ENCODE results near the gene GADL1.

DNA sequence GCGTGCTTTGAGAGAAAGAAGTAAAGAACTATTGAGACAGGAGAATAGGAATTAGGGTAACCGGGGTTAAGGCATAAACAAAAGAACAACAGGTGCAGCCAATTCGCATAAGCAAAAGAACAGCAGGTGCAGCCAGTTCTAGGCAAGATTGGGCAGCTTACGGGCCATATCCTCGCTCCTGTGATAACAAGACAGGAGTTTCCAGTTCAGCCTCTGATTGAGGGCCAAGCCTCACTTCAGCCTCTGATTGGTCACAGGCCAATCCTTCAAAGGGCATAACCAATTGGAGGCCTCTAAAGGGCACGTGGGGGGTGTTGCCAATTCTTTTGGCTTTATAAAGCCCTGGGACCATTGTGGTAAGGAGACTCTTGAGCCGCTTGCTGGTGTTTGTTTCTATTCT is 143.5 kb downstream of the GADL1 start:
- TF ChIP-seq CTCF (IDR thresholded peaks at IDR 0.05) (no peak), POLR2A (IDR thresholded peaks at IDR 0.05) (no peak)
